Coronary artery (tissue), 2 donors: ENCODE data around the gene ACP1.

Experiments
- DNase-seq: peaks from one replicate; pipeline ENCODE4 v3.0.0-alpha.2; 2017; ENCODE audit warnings: low spot score
- H3K27ac ChIP-seq, 2 donors: fragments of 200-600 bp; sonication (generic); one replicate each; pipeline ENCODE4 v1.5.1; 2016 to 2019
- H3K4me3 ChIP-seq: fragments of 200-600 bp; sonication (generic); 2 replicates; pipeline ENCODE4 v1.5.1; 2016; ENCODE audit warnings: mild to moderate bottlenecking, moderate library complexity
- TF ChIP-seq, protein P1 (sequence below): fragments of 200-600 bp; sonication (generic); IDR thresholded peaks from one replicate; pipeline ENCODE4 v1.5.1; 2019; ENCODE audit warnings: antibody characterized with exemption

ACP1 gene

DNA sequence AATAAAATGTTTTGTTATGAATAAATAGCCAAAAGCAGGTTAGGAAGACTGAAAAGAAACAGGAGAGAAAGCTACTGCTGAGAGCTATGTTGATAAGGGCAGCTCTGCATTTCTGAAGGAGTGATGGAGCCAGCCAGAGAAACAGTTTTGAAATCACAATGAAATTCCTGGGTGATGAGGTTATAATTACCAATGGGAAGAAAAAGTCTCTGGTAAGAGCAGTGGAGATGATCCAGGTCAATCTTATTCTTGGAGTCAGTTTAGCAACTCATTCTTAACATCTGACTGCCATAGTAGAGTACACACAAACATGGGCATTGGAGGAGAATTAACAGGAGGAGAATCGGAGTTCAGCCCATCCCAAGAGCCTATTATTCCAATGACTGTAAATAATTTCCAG is 20.8 kb downstream of the ACP1 start:
- TF ChIP-seq, protein P1, sequence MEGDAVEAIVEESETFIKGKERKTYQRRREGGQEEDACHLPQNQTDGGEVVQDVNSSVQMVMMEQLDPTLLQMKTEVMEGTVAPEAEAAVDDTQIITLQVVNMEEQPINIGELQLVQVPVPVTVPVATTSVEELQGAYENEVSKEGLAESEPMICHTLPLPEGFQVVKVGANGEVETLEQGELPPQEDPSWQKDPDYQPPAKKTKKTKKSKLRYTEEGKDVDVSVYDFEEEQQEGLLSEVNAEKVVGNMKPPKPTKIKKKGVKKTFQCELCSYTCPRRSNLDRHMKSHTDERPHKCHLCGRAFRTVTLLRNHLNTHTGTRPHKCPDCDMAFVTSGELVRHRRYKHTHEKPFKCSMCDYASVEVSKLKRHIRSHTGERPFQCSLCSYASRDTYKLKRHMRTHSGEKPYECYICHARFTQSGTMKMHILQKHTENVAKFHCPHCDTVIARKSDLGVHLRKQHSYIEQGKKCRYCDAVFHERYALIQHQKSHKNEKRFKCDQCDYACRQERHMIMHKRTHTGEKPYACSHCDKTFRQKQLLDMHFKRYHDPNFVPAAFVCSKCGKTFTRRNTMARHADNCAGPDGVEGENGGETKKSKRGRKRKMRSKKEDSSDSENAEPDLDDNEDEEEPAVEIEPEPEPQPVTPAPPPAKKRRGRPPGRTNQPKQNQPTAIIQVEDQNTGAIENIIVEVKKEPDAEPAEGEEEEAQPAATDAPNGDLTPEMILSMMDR = no peak
- Histone ChIP-seq H3K27ac (no peak overlapping the region), H3K4me3 (no peak overlapping the region)
- DNase-seq = no peak

DNA sequence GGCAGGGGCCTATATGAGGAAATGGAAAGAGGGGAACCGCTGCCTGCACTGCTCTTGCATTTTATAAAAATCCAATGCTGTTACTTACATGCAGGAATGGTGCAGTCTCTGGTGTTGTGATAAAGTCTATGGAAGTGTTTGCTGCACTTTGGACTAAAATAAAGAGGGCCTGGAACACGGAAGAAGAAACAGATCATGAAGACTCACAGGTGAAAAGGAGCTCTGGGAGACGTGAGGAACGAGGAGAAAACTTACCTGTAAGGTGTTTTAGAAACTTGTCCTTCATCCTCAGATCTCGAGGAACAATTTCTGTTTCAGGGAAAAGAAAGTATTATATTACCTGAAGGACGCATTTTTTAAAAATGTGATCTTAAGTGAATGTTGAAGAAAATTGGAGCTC is 21.3 kb downstream of the ACP1 start:
- TF ChIP-seq, protein P1 = no peak
- no peak for DNase-seq
- H3K4me3 ChIP-seq = no peak overlapping the region
- no peak overlapping the region for H3K27ac ChIP-seq

DNA sequence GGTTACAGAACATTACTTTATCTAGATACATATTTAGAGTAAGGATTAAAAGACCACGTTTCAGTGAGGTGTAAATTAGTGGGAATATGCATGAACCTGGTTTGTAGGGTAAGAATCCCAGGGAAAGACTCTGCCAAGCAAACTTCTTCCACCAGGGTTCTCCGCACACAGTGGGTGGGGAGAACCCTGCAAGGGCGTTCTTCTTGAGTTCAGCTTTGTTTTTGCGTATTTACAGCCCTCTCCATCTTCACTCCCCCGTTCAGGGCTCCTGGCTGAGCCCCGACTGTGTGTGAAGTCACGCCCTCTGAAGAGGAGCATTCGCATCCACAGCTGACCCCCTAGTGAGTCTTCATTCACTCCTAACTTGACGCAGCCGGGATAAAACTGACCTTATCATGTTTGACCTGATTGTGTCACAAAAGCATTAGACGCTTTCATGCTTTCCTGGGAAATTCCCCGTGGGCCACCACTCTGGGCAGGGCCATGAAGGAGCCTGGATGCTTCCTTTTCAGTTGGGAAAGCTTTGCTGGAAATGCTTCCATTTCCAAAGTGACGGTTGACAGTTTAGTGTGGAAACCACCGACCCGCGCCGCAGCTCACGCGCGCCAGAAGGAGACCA is 22.1 kb downstream of the ACP1 start:
- DNase-seq = no peak
- peak overlapping the region; percentile 74 for H3K4me3 ChIP-seq
- TF ChIP-seq, protein P1 = no peak
- H3K27ac ChIP-seq = no peak overlapping the region

DNA sequence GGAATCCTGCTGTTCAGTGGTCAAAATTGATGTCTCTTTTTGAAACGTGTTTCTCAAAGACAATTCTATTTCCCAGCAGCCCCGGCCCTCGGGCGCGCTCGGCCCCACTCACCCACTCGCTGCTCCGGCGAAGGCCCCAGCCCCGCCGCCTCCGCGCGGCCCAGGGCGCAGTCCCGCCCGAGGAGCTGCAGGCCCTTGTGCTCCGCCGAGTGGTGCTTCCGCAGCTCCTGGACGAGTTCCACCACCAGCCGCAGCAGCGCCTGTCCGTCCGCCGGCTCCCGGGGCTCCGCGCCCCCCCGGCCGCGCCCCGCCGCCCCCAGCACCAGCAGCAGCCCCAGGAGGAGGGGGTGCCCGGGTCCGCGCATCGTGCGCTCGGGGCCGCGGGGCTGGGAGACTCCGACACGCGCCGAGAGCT is 22.7 kb downstream of the ACP1 start:
- TF ChIP-seq, protein P1 = no peak
- Histone ChIP-seq H3K27ac (peak overlapping the region in 1 of 2 donors; percentile 33), H3K4me3 (peak overlapping the region; percentile 74)
- DNase-seq = no peak

DNA sequence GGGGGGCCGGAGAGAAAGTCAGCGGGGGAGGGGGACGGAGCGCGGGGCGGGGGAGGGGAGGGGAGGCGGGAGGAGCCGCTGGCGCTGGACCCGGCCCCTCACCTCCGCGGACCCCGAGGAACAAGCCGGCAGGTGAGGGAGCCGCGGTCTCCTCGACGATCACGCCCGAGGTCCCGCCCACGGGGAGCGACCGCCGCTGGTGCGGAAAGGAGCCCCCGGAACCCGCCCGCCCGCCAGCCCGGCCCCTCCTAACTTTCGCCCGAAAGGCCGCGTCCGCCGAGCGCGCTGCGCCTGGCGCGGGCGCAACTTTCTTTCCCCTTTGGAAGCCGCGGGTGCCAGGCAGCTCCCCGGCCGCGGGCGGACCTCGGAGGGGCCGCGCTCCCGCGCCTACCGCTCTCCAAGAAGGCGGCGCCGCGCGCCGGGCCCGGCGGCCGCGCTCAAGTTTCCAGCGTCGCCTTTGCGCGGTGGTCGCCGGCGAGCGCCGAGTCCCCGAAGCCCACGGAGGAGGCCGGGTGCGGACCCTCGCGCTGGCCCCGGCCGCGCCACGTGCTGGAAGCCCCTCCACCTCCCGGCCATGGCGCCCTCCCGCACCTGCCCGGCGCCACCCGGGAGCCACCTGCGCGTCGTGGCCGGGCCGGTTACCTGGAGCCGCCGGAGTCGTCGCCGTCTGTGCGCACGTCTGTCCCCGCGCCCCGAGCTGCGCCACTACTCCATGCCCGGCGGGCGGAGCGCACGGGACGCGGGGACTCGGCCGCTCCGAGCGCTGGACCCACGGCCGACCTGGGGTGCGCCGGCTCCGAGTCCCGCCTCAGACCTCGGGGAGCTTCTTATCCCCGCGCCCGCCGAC is 23.4 kb downstream of the ACP1 start, which contains the start of gene ALKAL2:
Gene ALKAL2, minus strand, starts transcription at position 181 of the 847 bp plus-strand sequence. CDS start 256 bp downstream, outside the sequence.
- no peak for DNase-seq
- TF ChIP-seq, protein P1 = no peak
- Histone ChIP-seq H3K4me3 (peak within 1 kb of the TSS; percentile 74), H3K27ac (peak within 1 kb of the TSS in 1 of 2 donors; percentile 33)

DNA sequence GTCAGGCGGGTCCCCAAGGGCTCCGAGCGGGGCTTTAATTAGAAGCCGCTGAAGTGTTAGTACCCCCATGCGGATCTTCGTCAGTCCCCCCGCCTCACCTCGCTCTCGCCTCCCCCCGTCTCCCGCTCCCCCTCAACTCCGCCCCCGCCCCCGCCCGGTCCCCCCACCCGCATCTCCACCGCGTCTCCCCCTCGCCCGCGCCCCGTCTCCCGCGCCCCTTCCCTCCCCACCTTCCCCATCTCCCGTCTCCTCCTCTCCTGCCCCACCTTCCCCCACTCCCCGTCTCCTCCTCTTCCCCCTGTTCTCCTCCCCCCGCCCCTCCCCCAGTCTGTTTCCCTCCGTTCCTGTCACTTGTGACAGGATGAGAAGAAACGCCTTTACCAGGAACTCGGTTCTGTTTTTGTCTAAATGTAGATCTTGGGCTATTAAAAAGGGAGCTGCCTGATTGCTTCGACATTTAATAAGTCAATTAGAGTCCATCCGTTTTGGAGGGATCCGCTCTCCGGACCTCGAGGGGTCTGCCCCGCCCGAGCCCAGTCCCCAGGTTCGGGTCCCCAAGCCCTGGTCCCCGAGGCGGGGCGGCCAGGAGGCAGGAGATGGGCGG is 24.1 kb downstream of the ACP1 start:
- peak overlapping the region; percentile 74 for H3K4me3 ChIP-seq
- no peak for DNase-seq
- TF ChIP-seq, protein P1 = no peak
- H3K27ac ChIP-seq = peak overlapping the region in 1 of 2 donors; percentile 38
